Gastroesophageal sphincter (tissue), 4 donors: ENCODE results near the gene SOD2. TPM values are rescaled to one million over a fixed set of nuclear protein-coding genes. Genes with fewer than 3 reads are reported as not detected.

ENCODE experiments used
- ATAC-seq: fragments of 150-250 bp; one replicate; pipeline ENCODE4 v1.9.1; 2016; ENCODE audit warnings: mild to moderate bottlenecking, moderate library complexity
- H3K27ac ChIP-seq, 4 donors: fragments of 200-600 bp; sonication (generic) in 3 of 4; 1 replicate in 3 of 4; 2 replicates in 1 of 4; pipeline ENCODE4 v1.5.1; 2016 to 2019
- H3K27me3 ChIP-seq: fragments of 200-600 bp; sonication (generic); one replicate; pipeline ENCODE4 v1.5.1; 2019
- H3K36me3 ChIP-seq, 2 donors: fragments of 200-600 bp; sonication (generic); one replicate each; pipeline ENCODE4 v1.5.1; 2019; ENCODE audit warnings: control low read depth in 1 of 2
- H3K4me1 ChIP-seq, 3 donors: fragments of 200-600 bp; sonication (generic); 1 replicate in 2 of 3; 2 replicates in 1 of 3; pipeline ENCODE4 v1.5.1; 2016 to 2019; ENCODE audit warnings: control low read depth in 2 of 3
- H3K4me3 ChIP-seq, 2 donors: fragments of 200-600 bp; sonication (generic); one replicate each; pipeline ENCODE4 v1.5.1; 2019; ENCODE audit warnings: mild to moderate bottlenecking in 1 of 2, moderate library complexity in 1 of 2
- H3K9me3 ChIP-seq, 3 donors: fragments of 200-600 bp; sonication (generic); one replicate each; pipeline ENCODE4 v1.5.1; 2017 to 2019; ENCODE audit warnings: control low read depth in 2 of 3
- CTCF ChIP-seq, 4 experiments: fragments of 200-600 bp in 2 of 4; fragments of 450-650 bp in 2 of 4; sonication (generic) in 1 of 4; IDR thresholded peaks; one replicate each; pipeline ENCODE4 v1.5.1; 2017 to 2019; ENCODE audit warnings: antibody characterized with exemption in 4 of 4, mild to moderate bottlenecking in 2 of 4, moderate library complexity in 2 of 4
- EP300 ChIP-seq: sonication (generic); formaldehyde crosslinking; IDR thresholded peaks from one replicate; pipeline ENCODE4 v1.6.1; 2017; ENCODE audit warnings: antibody characterized with exemption, mild to moderate bottlenecking
- POLR2A ChIP-seq, 2 donors: fragments of 450-650 bp; IDR thresholded peaks; one replicate each; pipeline ENCODE4 v1.6.1; 2017; ENCODE audit warnings: antibody characterized with exemption in 2 of 2, mild to moderate bottlenecking in 2 of 2, moderate library complexity in 1 of 2
- POLR2AphosphoS5 ChIP-seq: sonication (generic); formaldehyde crosslinking; IDR thresholded peaks from one replicate; pipeline ENCODE4 v1.6.1; 2017; ENCODE audit warnings: antibody characterized with exemption
- WGBS, 2 donors: methylation state at CpG; one replicate each; pipeline ENCODE4 v1.1.5; 2018; ENCODE audit warnings: low coverage in 1 of 2; 5-methylcytosine and 5-hydroxymethylcytosine counted together
- total RNA-seq, 4 donors: library from RNA; depleted of rRNA; stranded (reverse); fragments of >200 nt; gene quantifications; one replicate each; pipeline ENCODE4 v1.1.0, GENCODE V29; 2016

Gene SOD2
- total RNA-seq, 4 donors from 2014 or later, result 256 to 921 (median 488) TPM

- WGBS, 2 donors, result 15 to 29% methylated on average over 10 to 13 of the region's 14 CpGs
- no peak for ATAC-seq
Observed at GRCh38 chr6:159693894-159694545, 979 bp upstream of the SOD2 start.

GRCh38 chr6:159692303-159693127 lies 526 bp downstream of the SOD2 start:
- peak; percentile 17 for ATAC-seq
- H3K9me3 ChIP-seq, result no peaks in the 10 kb centered on the region
- 0 to 4% methylated on average over 2 to 4 of the region's 66 CpGs for WGBS, 2 donors
- H3K4me1 ChIP-seq, result peaks cover 4 to 66% (median 19%) of the 10 kb centered on the region in 3 donors
- peaks cover 0 to 28% of the 10 kb centered on the region in 2 donors for H3K36me3 ChIP-seq
- peak overlapping the region; percentile 93 to 94 for H3K4me3 ChIP-seq
- H3K27ac ChIP-seq, result peak overlapping the region; percentile 92 to 99 (median 98)
- no peaks in the 10 kb centered on the region for H3K27me3 ChIP-seq
- TF ChIP-seq POLR2AphosphoS5 (no peak), POLR2A (IDR thresholded peaks at IDR 0.05) (no peak), CTCF (IDR thresholded peaks at IDR 0.05) (peak in 1 of 4 experiments; percentile 2), EP300 (no peak)

More at GRCh38 chr6:159693894-159694545, 979 bp upstream of the SOD2 start:
- TF ChIP-seq POLR2AphosphoS5, result peak; percentile 61
- no peak for TF ChIP-seq EP300
- Histone ChIP-seq H3K4me3 (peak overlapping the region; percentile 93 to 94), H3K9me3 (no peaks in the 10 kb centered on the region), H3K4me1 (peaks cover 4 to 50% (median 15%) of the 10 kb centered on the region in 3 donors), H3K27me3 (no peaks in the 10 kb centered on the region), H3K36me3 (peaks cover 0 to 13% of the 10 kb centered on the region in 2 donors), H3K27ac (peak overlapping the region; percentile 92 to 99 (median 98))

GRCh38 chr6:159691963-159692287 lies 1.1 kb downstream of the SOD2 start:
- peak overlapping the region; percentile 93 to 94 for H3K4me3 ChIP-seq
- no peaks in the 10 kb centered on the region for H3K9me3 ChIP-seq
- WGBS, 2 donors, result 0 to 19% methylated on average over 2 to 6 of the region's 7 CpGs
- TF ChIP-seq POLR2AphosphoS5, result no peak
- no peak for TF ChIP-seq POLR2A (IDR thresholded peaks at IDR 0.05)
- no peak for TF ChIP-seq CTCF (IDR thresholded peaks at IDR 0.05)
- no peak for TF ChIP-seq EP300
- H3K4me1 ChIP-seq, result peaks cover 4 to 71% (median 19%) of the 10 kb centered on the region in 3 donors
- peak overlapping the region; percentile 92 to 99 (median 98) for H3K27ac ChIP-seq
- no peak for ATAC-seq
- no peaks in the 10 kb centered on the region for H3K27me3 ChIP-seq
- H3K36me3 ChIP-seq, result peaks cover 0 to 34% of the 10 kb centered on the region in 2 donors

GRCh38 chr6:159691133-159691962 lies 1.7 kb downstream of the SOD2 start:
- ATAC-seq, result peak; percentile 11

More at GRCh38 chr6:159691133-159691962, 1.7 kb downstream of the SOD2 start:
- H3K9me3 ChIP-seq, result no peaks in the 10 kb centered on the region
- 5 to 6% methylated on average over 11 of the region's 11 CpGs for WGBS, 2 donors
- peak overlapping the region; percentile 93 to 94 for H3K4me3 ChIP-seq
- peak overlapping the region; percentile 92 to 99 (median 98) for H3K27ac ChIP-seq
- H3K27me3 ChIP-seq, result no peaks in the 10 kb centered on the region
- H3K4me1 ChIP-seq, result peaks cover 4 to 77% (median 19%) of the 10 kb centered on the region in 3 donors
- TF ChIP-seq CTCF (IDR thresholded peaks at IDR 0.05), result peak; percentile 65 to 99 (median 87)
- TF ChIP-seq POLR2A (IDR thresholded peaks at IDR 0.05), result no peak
- TF ChIP-seq POLR2AphosphoS5, result peak; percentile 91
- peaks cover 0 to 40% of the 10 kb centered on the region in 2 donors for H3K36me3 ChIP-seq
